Measurements from ENCODE around the gene GOLGA6A.
A peak's percentile ranks its signal among the peaks of the same experiment; 100 is the strongest.
"Not testable (repeated sequence)": the region's sequence is repeated elsewhere in the genome, so short reads cannot be mapped to it uniquely, and the experiment has no call there.

GOLGA6A gene

DNA sequence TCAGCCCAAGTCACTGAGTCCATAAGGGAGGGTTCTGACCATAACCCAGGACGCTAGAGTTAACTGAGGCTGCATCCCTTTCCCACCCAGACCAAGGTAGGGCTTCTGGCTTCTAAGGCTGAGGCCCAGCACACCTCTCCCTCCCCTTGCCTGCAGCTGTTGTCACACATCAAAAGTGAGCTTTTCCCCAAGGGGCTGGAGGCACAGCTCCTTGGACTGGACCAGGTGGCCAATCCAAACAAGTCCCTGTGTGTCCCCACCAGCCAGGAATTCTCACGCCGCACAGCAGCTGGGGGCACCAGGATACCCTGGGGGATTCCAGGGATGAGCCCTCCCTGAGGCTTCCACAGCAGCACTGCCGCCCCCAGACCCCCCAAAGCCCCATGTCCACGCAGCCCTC is 25.8 kb upstream of the GOLGA6A start:
- no peak for DNase-seq (ENCODE audit: low read depth, low spot score)

GRCh38 chr15:74099963-74100733 is 17.8 kb upstream of the GOLGA6A start:
- peak; percentile 37 for DNase-seq (ENCODE audit: low read depth, low spot score)

DNA sequence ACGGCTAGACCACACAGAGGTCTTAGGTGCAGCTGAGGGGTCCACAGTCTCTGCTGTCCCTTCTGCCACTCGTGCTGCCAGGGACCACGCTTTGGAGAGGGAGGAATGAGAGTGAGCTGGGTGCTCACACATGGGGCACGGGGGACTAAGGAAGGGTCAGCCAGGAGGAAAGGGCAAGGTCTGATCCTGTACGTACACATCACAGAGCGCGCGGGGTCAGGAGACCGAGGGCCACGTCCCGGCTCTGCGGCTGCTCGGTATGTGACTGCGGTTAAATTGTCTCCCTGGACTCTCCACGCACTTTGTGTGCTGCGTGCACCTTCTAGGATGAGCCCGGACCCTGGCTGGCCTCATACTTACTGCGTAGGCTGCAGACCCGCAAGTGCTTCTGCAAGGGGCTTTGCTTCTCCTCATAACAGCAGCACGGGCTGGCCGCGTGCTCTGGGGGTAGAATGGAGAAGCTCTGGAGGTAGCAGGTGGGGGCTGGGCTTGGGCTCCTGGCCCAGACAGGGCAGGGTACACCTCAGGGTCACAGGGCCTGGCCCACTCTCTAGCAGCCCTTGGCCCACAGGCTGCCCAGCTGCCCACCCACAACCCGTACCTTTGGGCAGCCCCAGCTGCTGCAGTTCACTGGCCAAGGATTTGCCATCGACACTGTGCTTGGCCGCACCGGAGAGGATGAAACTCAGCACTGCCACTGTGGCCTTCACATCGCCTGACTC is 14.6 kb upstream of the GOLGA6A start:
- DNase-seq (ENCODE audit: low read depth, low spot score), result not testable (repeated sequence)

DNA sequence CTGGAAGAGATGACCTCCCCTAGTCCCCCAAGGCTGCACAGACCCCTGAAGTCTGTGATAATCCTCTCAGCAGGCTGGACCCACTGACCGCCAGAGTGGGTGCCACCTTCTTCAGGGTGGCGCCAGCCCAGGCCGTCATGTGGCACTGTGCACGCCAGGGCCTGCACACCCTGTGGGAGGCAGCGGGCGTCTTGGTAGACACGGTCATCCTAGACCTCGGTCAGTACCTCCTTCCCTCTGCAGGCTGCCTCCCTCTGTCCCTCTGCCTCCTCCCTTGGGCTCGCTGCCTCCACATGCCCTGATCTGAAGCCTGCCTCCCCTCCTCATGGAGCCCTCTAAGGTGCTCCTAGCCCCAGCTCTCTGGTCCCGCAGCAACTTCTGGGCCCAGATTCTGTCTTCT is 13.3 kb upstream of the GOLGA6A start:
- not testable (repeated sequence) for DNase-seq (ENCODE audit: low read depth, low spot score)

DNA sequence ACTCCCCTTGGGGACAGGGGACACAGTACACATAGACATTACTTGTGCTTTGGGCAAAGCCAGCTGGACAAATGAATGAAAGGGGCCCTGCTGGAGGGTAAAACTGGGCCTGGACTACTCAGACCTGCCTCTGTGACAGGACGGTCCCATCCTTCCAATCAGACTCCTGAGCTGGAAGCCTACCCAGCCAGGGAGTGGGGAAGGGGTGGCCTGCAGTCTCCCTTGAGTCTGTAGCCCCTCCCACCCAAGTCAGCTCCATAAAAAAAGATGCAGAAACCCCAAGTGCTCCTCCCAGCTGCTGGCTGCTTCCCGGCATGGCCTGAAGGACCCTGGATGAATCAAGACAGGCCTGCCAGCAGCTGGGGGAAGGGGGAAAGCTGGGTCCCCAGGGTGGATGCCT is 12.2 kb upstream of the GOLGA6A start:
- DNase-seq (ENCODE audit: low read depth, low spot score), result not testable (repeated sequence)

DNA sequence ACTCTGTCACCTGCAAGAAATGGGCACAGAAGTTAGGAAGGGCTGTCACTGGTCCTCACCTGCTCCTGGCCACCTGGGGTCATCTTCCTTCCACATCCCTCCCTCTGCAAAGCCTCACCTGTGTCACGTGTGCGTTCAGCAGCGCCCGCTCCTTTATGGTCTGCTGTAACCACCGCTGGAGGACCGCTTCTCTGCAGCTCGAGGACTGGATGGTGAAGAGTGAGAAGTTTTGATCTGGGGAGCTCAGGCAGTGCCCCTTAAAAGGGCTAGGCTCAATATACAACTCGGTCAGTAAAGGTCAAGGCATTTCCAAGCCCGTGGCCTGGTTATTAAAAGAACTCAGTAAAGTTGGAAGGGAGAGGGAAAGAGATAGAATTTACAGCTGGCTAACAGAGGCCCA is 6.6 kb downstream of the GOLGA6A start:
- DNase-seq (ENCODE audit: low read depth, low spot score), result not testable (repeated sequence)

- not testable (repeated sequence) for DNase-seq (ENCODE audit: low read depth, low spot score)
These were observed 9.6 kb downstream of the GOLGA6A start for GRCh38 chr15:74072614-74073337.

DNA sequence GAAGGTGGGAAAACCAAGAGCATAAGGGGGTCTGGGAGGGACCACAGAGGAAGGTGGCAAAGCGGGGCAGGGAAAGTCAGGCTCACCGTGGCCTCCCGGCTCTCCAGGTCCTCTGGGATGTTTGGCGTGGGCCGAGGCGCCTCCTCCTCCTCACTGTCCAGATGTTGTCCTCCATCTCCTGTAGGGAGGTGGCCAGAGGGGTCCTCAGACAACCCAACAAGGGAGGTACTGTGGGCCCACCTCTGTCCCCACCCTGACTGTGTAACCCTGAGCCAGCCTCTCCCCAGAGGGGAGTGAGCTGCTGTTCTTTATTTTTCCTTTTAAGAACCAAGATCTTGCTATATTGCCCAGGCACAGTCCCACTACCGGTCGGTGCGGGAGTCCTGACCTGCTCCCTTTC is 10.2 kb downstream of the GOLGA6A start:
- not testable (repeated sequence) for DNase-seq (ENCODE audit: low read depth, low spot score)

- not testable (repeated sequence) for DNase-seq (ENCODE audit: low read depth, low spot score)
These were observed 10.7 kb downstream of the GOLGA6A start for GRCh38 chr15:74071645-74072044.

DNA sequence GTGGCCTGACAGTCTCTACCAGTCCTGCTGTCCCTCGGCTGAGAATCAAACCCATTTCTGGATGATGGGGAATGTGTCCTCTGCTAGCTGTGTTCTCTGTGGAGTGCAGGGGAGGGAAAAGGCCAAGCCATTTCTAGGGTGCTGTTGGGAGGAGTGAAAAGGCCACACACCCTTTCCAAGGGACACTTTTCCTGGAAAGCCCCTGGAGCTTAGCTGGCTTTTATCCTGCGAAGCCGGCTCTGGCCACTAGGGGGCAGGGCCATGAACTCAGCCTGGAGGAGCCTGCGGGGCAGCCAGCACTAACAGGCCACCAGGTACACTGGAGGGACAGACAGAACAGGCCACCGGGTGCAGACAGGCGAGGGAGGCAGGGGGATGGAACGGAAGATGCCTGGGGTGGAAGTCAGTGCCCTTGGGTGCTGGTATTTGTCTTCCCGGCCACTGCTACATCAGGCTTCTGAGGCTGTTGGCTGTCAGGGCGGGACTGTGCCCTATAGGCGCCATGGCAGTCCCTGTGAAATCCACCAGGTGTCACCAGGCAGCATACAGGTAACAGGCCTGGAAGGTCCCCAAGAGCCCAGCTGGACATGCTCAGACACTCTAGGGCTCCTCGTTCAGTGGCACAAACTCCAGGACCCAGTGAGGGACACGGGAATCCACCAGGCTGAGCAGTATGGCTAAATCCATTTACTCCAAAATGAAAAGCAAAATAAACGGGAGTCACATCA is 16.5 kb downstream of the GOLGA6A start:
- not testable (repeated sequence) for DNase-seq (ENCODE audit: low read depth, low spot score)

DNA sequence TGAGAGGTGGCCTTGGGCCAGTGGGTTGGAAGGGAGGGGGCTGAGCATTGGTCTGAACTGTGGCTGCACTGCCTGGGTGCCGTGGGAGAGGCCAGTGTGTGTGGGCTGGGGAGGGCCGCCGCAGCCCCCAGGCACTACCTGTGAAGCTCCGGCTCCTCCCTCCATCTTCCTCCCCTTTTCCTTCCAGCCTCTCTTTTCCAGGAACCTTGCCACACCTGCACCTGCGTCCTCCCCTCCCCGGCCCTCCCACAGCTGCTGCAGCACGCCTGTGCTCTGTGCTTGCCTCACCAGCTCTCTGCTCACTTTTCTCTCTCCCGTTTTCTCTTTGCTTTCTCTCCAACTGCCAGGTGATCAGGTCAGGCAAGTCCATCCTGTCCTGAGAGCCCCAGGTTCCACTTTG is 17.5 kb downstream of the GOLGA6A start:
- DNase-seq (ENCODE audit: low read depth, low spot score), result not testable (repeated sequence)

DNA sequence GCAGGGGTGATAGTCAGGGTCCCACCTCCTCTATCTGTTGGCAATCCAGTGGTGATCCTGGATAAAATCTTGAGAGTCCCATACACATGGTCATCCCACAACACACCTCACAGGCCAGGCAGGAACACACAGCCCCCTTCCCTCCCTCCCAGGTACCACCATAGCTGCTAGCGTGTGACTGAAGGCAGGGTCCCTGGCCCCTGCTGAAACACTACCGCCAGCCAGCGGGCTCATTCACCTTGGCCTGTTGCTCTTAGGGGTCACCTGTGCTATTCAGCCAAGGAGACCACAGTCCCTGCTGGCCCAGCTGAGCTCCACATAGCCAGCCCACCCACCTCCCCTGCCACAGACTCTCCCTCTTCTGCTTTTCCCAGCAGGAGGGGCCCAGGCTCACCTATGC is 18.2 kb downstream of the GOLGA6A start:
- DNase-seq (ENCODE audit: low read depth, low spot score), result not testable (repeated sequence)

DNA sequence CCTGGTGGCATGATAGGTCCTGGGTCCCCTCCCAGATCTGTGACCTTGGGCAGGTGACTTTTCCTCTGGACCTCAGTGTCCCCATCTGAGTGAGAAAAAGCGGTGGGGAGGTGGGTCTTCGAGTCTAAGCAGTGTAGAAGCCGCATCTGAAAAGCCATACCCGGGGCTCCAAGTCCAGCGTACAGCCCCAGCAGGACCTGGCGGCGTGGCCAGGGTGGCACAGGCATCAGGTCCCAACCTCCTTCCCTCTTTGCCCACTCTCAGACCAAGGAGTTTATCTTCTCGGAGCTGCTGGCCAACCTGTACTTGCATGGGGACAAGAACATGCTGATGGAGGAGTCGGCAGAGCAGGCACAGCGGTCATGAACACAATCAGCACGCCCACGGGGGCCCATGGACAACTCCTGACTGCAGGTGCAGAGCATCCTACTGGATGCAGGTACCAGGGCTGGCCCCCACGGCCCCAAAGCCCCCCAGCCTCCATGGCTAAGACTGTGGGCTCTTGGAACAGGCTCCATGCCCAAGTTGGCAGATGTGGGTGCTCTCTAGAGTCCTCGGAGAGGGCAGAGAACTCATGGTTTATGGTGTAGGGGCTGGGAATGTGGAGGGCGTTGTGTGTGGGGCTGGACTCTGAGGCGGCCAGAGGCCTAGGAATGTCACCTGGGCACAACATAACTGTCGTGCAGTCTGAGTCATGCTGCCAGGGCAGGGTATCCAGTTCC is 18.8 kb downstream of the GOLGA6A start:
- not testable (repeated sequence) for DNase-seq (ENCODE audit: low read depth, low spot score)

- DNase-seq (ENCODE audit: low read depth, low spot score), result no peak
These were observed 19.7 kb downstream of the GOLGA6A start for GRCh38 chr15:74062671-74063070.

DNA sequence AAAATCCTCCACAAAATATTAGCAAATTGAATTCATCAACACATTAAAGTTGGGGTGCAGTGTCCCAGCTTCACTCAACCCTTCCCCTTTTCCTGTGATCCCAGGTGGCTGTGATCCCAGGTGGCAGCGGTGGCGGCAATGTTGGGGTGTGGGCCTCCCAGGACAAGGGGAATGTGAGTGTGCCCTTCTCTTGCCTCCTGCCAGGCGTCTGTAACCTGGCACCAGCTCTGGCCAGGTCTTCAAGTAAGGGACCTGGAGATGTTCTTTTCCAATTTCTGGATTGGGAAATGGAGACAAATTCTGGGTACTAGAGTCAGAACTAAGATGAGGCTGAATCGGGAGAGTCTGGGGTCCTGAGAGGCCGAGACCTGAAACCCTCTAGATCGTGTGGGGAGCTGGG is 20.1 kb downstream of the GOLGA6A start:
- DNase-seq (ENCODE audit: low read depth, low spot score), result no peak

DNA sequence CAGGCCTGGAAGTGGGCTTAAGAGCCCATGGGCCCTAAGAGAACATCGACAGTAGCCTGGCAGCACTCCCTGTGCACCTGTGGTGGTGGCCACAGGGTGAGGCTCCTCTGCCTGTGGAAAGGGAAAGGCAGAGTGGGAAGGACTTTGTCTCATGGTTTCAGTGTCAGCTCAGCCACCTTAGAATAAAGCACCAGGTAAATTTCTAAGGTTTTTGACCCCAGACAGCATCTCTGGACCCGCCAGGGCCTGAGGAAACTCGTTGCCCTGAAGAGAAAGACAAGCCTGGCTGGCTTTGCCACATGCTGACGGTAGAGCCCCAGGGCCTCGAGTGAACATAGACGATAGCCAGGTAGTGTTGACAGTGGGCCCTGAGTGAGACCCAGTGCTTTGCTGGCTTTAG is 22.1 kb downstream of the GOLGA6A start:
- DNase-seq (ENCODE audit: low read depth, low spot score), result no peak

DNA sequence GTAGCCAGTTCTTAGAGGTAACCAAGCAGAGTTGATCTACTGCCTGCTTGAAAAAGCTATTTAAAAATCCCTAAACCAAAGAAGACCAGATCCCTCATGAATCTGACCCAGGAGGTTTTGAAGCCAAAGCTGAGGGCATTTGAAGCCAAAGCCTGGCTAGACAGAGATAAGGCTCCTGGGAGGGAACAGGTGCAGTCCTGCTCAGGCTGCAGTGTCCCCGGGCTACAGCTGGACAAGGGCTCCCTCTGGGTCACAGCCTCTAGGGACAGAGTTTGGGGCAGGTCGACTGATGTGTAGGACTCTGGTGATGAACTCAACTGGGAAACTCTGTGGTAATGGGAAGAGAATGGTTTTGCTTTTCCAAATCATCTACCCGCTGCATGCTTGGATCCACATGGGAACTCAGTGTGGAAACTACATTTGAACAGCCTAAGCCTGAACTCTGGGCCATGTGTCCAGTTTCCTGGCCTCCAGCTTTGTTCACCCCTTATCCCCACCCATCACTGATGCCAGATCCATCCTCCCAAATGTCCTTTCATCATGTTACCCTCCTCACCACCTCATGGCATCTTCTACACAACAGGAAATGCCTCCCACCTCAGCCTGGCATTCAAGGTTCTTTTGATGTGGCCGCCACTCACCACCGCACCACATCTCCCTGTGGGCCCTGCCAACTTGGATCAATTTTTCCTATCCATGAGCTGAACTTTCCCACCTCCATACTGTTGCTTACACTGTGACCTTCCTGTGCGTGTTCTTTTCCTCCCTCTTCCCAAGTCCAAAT is 23.1 kb downstream of the GOLGA6A start:
- not testable (repeated sequence) for DNase-seq (ENCODE audit: low read depth, low spot score)

- not testable (repeated sequence) for DNase-seq (ENCODE audit: low read depth, low spot score)
These were observed 26.0 kb downstream of the GOLGA6A start for GRCh38 chr15:74056330-74056729.

DNA sequence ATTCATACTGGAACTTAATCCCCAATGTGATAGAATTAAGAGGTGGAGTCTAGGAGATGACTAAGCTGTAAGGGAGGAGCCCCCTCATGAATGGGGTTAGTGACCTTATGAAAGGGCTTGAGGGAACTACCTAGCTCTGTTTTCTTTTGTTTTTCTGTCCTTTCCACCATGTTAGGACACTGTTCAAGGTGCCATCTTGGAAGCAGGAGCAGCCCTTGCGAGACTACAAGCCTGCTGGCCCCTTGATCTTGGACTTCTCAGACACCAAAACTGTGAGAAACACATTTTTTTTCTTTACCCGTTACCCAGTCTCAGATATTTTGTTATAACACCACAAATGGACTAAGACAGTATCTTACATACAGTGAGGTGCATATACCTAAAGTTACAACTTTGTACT is 26.5 kb downstream of the GOLGA6A start:
- no peak for DNase-seq (ENCODE audit: low read depth, low spot score)

- peak; percentile 41 for DNase-seq (ENCODE audit: low read depth, low spot score)
These were observed 28.3 kb downstream of the GOLGA6A start for GRCh38 chr15:74053941-74054529.
